ENCODE data around the gene SSR3. TPM values are rescaled to one million over a fixed set of nuclear protein-coding genes. Genes with fewer than 3 reads are reported as not detected.

Gene SSR3
- total RNA-seq, 1 experiment from 2014 or later, result 178 TPM

DNA sequence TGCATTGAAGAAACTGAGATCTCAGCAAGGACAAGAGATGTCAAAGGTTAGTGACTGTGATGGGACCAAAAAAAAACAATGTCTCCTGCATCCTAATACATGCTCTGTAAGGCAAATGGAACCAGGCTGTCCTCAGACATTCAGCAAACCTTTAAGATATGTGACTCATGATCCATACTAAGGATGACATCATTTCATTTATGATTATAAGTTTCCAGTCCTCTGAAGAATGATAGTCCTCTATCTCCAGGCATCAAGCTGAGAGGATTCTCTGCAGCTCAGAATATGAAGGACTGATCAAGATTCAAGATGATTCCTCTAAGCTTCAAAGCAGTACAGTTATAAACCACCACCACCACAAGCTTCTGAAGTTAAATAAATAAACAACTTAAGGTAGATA lies 47.6 kb downstream of the SSR3 start:
- no TSS peak for BruUV-seq (replicated peaks)
- Histone ChIP-seq H3K27me3 (ENCODE audit: low read length) (peaks cover 11% of the 10 kb centered on the region; the same call in 1 of the 2 replicates), H3K9ac (ENCODE audit: low read length) (no peak overlapping the region), H3F3A (ENCODE audit: low read length, unreplicated experiment) (no peaks in the 10 kb centered on the region), H3K4me2 (ENCODE audit: low read length) (no peak overlapping the region), H3K4me1 (ENCODE audit: insufficient read depth, low read length) (0 out of 2 replicates have a peak, but pooled peaks cover 4% of the 10 kb centered on the region), H3K4me3 (ENCODE audit: low read length) (no peak overlapping the region), H3K9me3 (ENCODE audit: low read length) (no peaks in the 10 kb centered on the region), H3K27ac (ENCODE audit: low read length) (no peak overlapping the region), H4K20me1 (ENCODE audit: low read length) (no peaks in the 10 kb centered on the region; the same call in 1 of the 2 replicates), H3K9me2 (replicated peaks; ENCODE audit: low read length) (no peaks in the 10 kb centered on the region), H2AFZ (ENCODE audit: low read length) (no peak overlapping the region), H3K79me2 (ENCODE audit: low read length) (no peaks in the 10 kb centered on the region), H3K36me3 (ENCODE audit: low read depth, low read length) (no peaks in the 10 kb centered on the region)
- TF ChIP-seq EZH2phosphoT487 (IDR thresholded peaks at IDR 0.05; ENCODE audit: borderline replicate concordance, low read length) (no peak), EZH2 (IDR thresholded peaks at IDR 0.05; ENCODE audit: low read length, unreplicated experiment) (no peak)
- TF ChIP-seq, protein P1, sequence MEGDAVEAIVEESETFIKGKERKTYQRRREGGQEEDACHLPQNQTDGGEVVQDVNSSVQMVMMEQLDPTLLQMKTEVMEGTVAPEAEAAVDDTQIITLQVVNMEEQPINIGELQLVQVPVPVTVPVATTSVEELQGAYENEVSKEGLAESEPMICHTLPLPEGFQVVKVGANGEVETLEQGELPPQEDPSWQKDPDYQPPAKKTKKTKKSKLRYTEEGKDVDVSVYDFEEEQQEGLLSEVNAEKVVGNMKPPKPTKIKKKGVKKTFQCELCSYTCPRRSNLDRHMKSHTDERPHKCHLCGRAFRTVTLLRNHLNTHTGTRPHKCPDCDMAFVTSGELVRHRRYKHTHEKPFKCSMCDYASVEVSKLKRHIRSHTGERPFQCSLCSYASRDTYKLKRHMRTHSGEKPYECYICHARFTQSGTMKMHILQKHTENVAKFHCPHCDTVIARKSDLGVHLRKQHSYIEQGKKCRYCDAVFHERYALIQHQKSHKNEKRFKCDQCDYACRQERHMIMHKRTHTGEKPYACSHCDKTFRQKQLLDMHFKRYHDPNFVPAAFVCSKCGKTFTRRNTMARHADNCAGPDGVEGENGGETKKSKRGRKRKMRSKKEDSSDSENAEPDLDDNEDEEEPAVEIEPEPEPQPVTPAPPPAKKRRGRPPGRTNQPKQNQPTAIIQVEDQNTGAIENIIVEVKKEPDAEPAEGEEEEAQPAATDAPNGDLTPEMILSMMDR (conservative IDR thresholded peaks at IDR 0.05; ENCODE audit: low read depth, low read length), result no peak
- peak; percentile 58 for DNase-seq
- ChIA-PET POLR2A (ENCODE audit: unreplicated experiment) (no interaction called here), CTCF (interaction anchor here (0.6 kb wide), 2 partner anchors 35 to 694 kb away, joined by 3 to 4 read pairs; no protein-coding TSS in a partner anchor)
- intact Hi-C loops (cut with micrococcal nuclease), result loop anchor here (5.0 kb wide), 2 partner anchors 125 to 510 kb away; no protein-coding TSS in a partner anchor
- peak; percentile 75 for ATAC-seq

DNA sequence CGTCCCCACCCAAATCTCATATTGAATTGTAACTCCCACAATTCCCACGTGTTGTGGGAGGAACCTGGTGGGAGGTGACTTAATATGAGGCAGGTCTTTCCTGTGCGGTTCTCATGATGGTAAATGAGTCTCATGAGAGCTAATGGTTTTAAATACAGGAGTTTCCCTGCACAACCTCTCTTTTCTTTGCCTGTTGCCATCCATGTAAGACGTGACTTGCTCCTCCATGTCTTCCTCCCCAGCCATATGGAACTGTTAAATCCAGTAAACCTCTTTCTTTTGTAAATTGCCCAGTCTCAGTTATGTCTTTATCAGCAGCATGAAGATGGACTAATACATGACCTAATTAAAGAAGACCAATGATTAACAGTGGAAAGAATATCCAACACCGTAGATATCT lies 56.6 kb downstream of the SSR3 start:
- no peaks in the 10 kb centered on the region for H3K36me3 ChIP-seq (ENCODE audit: low read depth, low read length)
- intact Hi-C loops (cut with micrococcal nuclease), result no loop called here
- H3K9me3 ChIP-seq (ENCODE audit: low read length), result peaks cover 15% of the 10 kb centered on the region; the same call in 1 of the 2 replicates
- DNase-seq (no peak), ATAC-seq (no peak)
- CTCF ChIA-PET, result no interaction called here
- H3K27me3 ChIP-seq (ENCODE audit: low read length), result peaks cover 11% of the 10 kb centered on the region; the same call in 1 of the 2 replicates
- H3K4me1 ChIP-seq (ENCODE audit: insufficient read depth, low read length), result no peaks in the 10 kb centered on the region
- H3K79me2 ChIP-seq (ENCODE audit: low read length), result no peaks in the 10 kb centered on the region
- no TSS peak for BruUV-seq (replicated peaks)
- no peak overlapping the region for H2AFZ ChIP-seq (ENCODE audit: low read length)
- no peaks in the 10 kb centered on the region for H3F3A ChIP-seq (ENCODE audit: low read length, unreplicated experiment)
- TF ChIP-seq, protein P1 (conservative IDR thresholded peaks at IDR 0.05; ENCODE audit: low read depth, low read length), result no peak
- no peak for TF ChIP-seq EZH2 (IDR thresholded peaks at IDR 0.05; ENCODE audit: low read length, unreplicated experiment)
- TF ChIP-seq EZH2phosphoT487 (IDR thresholded peaks at IDR 0.05; ENCODE audit: borderline replicate concordance, low read length), result no peak
- no peak overlapping the region for H3K27ac ChIP-seq (ENCODE audit: low read length)
- no peak overlapping the region for H3K4me3 ChIP-seq (ENCODE audit: low read length)
- H4K20me1 ChIP-seq (ENCODE audit: low read length), result no peaks in the 10 kb centered on the region; the same call in 1 of the 2 replicates
- H3K9ac ChIP-seq (ENCODE audit: low read length), result no peak overlapping the region
- H3K4me2 ChIP-seq (ENCODE audit: low read length), result no peak overlapping the region
- H3K9me2 ChIP-seq (replicated peaks; ENCODE audit: low read length), result no peaks in the 10 kb centered on the region
- POLR2A ChIA-PET (ENCODE audit: unreplicated experiment), result no interaction called here

DNA sequence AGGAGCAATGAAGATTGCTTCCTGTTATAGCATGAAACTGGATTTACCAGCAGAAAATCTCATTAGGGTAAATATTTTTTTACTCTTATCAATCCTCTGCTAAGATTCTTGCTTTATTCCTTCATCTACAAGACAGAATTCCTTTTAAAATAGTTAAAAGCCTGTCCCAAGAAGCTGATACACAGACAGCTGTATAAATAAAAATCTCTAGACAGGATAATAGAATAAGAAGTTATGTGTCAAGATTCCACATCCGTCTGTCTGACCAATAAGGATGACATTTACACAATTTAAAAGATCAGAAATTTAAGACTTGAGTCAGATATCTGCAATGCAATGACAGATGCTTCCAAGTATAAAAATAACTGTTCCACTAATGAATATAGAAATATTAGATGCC lies 57.6 kb downstream of the SSR3 start:
- no peaks in the 10 kb centered on the region for H3K79me2 ChIP-seq (ENCODE audit: low read length)
- H3K9me3 ChIP-seq (ENCODE audit: low read length), result peaks cover 15% of the 10 kb centered on the region; the same call in 1 of the 2 replicates
- ATAC-seq (no peak), DNase-seq (no peak)
- H3K9me2 ChIP-seq (replicated peaks; ENCODE audit: low read length), result no peaks in the 10 kb centered on the region
- CTCF ChIA-PET, result no interaction called here
- H3K27me3 ChIP-seq (ENCODE audit: low read length), result 0 out of 2 replicates have a peak, but pooled peaks cover 5% of the 10 kb centered on the region
- TF ChIP-seq EZH2phosphoT487 (IDR thresholded peaks at IDR 0.05; ENCODE audit: borderline replicate concordance, low read length) (no peak), EZH2 (IDR thresholded peaks at IDR 0.05; ENCODE audit: low read length, unreplicated experiment) (no peak)
- TF ChIP-seq, protein P1 (conservative IDR thresholded peaks at IDR 0.05; ENCODE audit: low read depth, low read length), result no peak
- no peaks in the 10 kb centered on the region for H3K4me1 ChIP-seq (ENCODE audit: insufficient read depth, low read length)
- H2AFZ ChIP-seq (ENCODE audit: low read length), result no peak overlapping the region
- intact Hi-C loops (cut with micrococcal nuclease), result no loop called here
- H3K27ac ChIP-seq (ENCODE audit: low read length), result no peak overlapping the region
- no peak overlapping the region for H3K4me2 ChIP-seq (ENCODE audit: low read length)
- H3K36me3 ChIP-seq (ENCODE audit: low read depth, low read length), result no peaks in the 10 kb centered on the region
- BruUV-seq (replicated peaks), result no TSS peak
- no peak overlapping the region for H3K9ac ChIP-seq (ENCODE audit: low read length)
- no peak overlapping the region for H3K4me3 ChIP-seq (ENCODE audit: low read length)
- no peaks in the 10 kb centered on the region for H3F3A ChIP-seq (ENCODE audit: low read length, unreplicated experiment)
- no peaks in the 10 kb centered on the region for H4K20me1 ChIP-seq (ENCODE audit: low read length)
- POLR2A ChIA-PET (ENCODE audit: unreplicated experiment), result no interaction called here
